ENCODE results near the gene CEP164. TPM values are rescaled to one million over a fixed set of nuclear protein-coding genes. Genes with fewer than 3 reads are reported as not detected.
A peak's percentile ranks its signal among the peaks of the same experiment; 100 is the strongest.
"Not testable (repeated sequence)": the region's sequence is repeated elsewhere in the genome, so short reads cannot be mapped to it uniquely, and the experiment has no call there.

CEP164 gene
- total and polyA plus RNA-seq, 8 donors, result 27.4 to 43.6 (median 33.5) TPM

GRCh38 chr11:117318738-117319137, 8.9 kb upstream of the CEP164 start:
- H3K27me3 ChIP-seq, result peaks cover 0 to 8% of the 10 kb centered on the region in 2 donors
- no peak overlapping the region for H3K4me3 ChIP-seq
- no peak overlapping the region for H3K27ac ChIP-seq
- intact Hi-C loops (cut with DNase I), result no loop called here
- no peak for ATAC-seq
- TF ChIP-seq, protein P1, sequence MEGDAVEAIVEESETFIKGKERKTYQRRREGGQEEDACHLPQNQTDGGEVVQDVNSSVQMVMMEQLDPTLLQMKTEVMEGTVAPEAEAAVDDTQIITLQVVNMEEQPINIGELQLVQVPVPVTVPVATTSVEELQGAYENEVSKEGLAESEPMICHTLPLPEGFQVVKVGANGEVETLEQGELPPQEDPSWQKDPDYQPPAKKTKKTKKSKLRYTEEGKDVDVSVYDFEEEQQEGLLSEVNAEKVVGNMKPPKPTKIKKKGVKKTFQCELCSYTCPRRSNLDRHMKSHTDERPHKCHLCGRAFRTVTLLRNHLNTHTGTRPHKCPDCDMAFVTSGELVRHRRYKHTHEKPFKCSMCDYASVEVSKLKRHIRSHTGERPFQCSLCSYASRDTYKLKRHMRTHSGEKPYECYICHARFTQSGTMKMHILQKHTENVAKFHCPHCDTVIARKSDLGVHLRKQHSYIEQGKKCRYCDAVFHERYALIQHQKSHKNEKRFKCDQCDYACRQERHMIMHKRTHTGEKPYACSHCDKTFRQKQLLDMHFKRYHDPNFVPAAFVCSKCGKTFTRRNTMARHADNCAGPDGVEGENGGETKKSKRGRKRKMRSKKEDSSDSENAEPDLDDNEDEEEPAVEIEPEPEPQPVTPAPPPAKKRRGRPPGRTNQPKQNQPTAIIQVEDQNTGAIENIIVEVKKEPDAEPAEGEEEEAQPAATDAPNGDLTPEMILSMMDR (IDR thresholded peaks at IDR 0.05), result no peak
- no peaks in the 10 kb centered on the region for H3K36me3 ChIP-seq
- no peaks in the 10 kb centered on the region for H3K9me3 ChIP-seq
- H3K4me1 ChIP-seq, result peaks cover 8 to 28% of the 10 kb centered on the region in 2 donors
- DNase-seq, result no peak

DNA sequence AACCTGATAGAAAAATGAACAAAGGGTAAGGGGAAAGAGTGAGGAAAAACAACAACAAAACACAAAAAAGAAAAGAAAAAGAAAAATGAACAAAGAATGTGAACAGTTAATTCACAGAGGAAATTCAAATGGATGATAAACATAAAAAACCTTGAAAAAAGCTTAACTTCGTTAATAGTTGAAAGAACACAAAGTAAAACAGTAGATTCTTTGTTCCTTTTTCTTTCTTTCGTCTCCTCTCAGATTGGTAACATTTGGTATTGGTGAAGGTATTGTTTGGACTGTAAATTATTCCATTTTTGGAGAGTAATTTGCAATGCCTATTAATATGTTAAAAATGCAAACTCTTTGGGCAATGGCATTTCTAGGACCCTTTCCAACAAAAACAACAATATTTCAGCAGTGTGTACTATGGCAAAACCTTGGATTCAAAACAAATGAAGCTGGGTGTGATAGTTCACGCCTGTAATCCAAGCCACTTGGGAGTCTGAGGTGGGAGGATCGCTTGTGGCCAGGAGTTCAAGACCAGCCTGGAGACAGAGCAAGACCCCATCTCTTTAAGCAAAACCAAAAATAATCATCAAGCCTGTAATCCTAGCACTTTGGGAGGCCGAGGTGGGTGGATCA, 8.3 kb upstream of the CEP164 start:
- intact Hi-C loops (cut with DNase I), result no loop called here
- ATAC-seq (no peak), DNase-seq (no peak)
- Histone ChIP-seq H3K36me3 (no peaks in the 10 kb centered on the region), H3K4me3 (no peak overlapping the region), H3K27me3 (peaks cover 0 to 8% of the 10 kb centered on the region in 2 donors), H3K4me1 (peaks cover 8 to 22% of the 10 kb centered on the region in 2 donors), H3K27ac (no peak overlapping the region), H3K9me3 (no peaks in the 10 kb centered on the region)
- TF ChIP-seq, protein P1 (IDR thresholded peaks at IDR 0.05), result no peak

DNA sequence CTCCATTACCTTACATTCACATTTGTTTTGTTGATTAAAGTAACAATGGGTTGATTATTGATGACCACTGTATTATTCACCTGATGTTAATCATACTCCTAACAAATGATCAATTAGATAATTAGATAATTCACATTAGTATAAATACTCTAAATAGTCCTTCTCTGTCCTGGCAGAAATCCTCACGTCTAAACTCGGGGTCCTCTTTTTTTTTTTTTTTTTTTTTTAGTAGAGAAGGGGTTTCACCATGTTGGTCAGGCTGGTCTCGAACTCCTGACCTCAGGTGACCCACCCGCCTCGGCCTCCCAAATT, 443 bp upstream of the CEP164 start:
- ATAC-seq; H3K36me3 ChIP-seq; intact Hi-C loops (cut with DNase I); H3K27me3 ChIP-seq; H3K9me3 ChIP-seq; DNase-seq: not testable (repeated sequence)
- H3K4me3 ChIP-seq, result peak overlapping the region; percentile 63 to 85
- H3K4me1 ChIP-seq, result peaks cover 9 to 12% of the 10 kb centered on the region in 2 donors
- peak overlapping the region in 1 of 2 donors; percentile 97 for H3K27ac ChIP-seq

DNA sequence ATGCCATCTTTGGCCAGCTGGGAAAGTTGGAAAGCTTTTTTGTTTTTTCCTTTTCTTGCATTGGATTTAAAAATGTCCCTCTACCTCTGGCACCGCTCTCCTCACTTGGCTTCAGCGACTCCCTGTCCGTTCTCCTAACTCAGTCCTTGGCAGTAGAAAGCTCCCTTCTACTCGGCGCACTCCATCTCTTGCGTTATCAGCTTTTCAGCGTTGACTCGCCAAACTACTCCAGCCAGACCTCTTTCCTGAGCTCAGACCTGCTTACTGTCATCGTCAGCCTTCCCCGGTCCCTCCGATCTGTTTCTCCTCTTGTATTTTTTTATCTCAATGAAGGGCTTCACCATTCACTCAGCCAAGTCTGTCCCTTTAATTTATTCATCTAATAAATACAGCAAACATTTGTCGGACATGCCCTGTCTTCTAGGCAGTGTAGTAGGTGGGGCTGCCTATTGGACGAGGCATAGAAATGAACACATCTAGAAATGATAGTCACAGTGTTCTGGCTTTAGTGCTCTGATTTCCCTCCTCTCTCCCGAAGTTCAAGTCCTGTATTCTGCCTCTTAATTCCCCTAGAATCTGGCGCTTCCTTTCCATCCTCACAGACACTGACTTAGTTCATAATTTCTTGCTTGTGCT, 839 bp downstream of the CEP164 start:
- Histone ChIP-seq H3K9me3 (no peaks in the 10 kb centered on the region), H3K36me3 (no peaks in the 10 kb centered on the region), H3K4me3 (peak overlapping the region; percentile 63 to 85), H3K27me3 (no peaks in the 10 kb centered on the region), H3K4me1 (peaks cover 9 to 12% of the 10 kb centered on the region in 2 donors), H3K27ac (peak overlapping the region; percentile 87 to 97)
- intact Hi-C loops (cut with DNase I), result no loop called here
- TF ChIP-seq, protein P1 (IDR thresholded peaks at IDR 0.05), result no peak
- DNase-seq, result peak in 2 of 4 donors; percentile 42 to 54
- peak; percentile 54 for ATAC-seq

- no peak for DNase-seq
- peaks cover 0 to 10% of the 10 kb centered on the region in 2 donors for H3K36me3 ChIP-seq
Observed at GRCh38 chr11:117332843-117333242, 5.2 kb downstream of the CEP164 start.

More at GRCh38 chr11:117332843-117333242, 5.2 kb downstream of the CEP164 start:
- Histone ChIP-seq H3K4me3 (no peak overlapping the region), H3K9me3 (no peaks in the 10 kb centered on the region), H3K27me3 (no peaks in the 10 kb centered on the region), H3K27ac (no peak overlapping the region), H3K4me1 (peaks cover 9 to 12% of the 10 kb centered on the region in 2 donors)
- intact Hi-C loops (cut with DNase I), result no loop called here
- TF ChIP-seq, protein P1 (IDR thresholded peaks at IDR 0.05), result no peak
- no peak for ATAC-seq
